GM19035 (cell line): ENCODE data around the gene BAHCC1.
A peak's percentile ranks its signal among the peaks of the same experiment; 100 is the strongest.

ENCODE experiments used
- ATAC-seq: cut with Tn5 transposase; IDR thresholded peaks from one replicate; pipeline ENCODE4 v1.9.1; 2021; ENCODE audit not compliant: unreplicated experiment

Gene BAHCC1

DNA sequence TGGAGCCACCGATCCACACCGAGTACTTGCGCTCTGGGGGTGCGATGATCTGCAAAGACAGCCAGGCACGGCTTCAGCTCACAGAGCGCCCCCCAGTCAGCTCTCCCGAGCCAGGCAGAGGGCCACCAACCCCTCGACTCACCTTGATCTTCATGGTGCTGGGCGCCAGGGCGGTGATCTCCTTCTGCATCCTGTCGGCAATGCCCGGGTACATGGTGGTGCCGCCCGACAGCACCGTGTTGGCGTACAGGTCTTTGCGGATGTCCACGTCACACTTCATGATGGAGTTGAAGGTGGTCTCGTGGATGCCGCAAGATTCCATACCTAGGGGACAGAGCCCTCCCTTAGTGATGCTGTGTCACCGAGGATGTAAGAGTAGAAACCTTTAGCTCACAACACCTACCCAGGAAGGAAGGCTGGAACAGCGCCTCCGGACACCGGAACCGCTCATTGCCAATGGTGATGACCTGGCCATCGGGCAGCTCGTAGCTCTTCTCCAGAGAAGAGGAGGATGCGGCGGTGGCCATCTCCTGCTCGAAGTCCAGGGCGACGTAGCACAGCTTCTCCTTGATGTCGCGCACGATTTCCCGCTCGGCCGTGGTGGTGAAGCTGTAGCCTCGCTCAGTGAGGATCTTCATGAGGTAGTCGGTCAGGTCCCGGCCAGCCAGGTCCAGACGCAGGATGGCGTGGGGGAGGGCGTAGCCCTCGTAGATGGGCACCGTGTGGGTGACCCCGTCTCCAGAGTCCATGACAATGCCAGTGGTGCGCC lies 115.7 kb downstream of the BAHCC1 start:
- ATAC-seq: no peak

DNA sequence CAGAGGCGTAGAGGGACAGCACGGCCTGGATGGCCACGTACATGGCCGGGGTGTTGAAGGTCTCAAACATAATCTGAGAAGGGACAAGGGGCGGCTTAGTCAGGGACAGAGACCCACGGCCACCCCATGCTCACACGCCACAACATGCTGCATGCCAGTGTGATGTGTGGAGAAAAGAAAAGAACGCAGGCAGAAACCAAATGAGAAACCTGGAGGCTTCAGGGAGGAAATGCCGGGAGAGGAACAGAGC lies 116.2 kb downstream of the BAHCC1 start:
- ATAC-seq: no peak

GRCh38 chr17:81511804-81512561 lies 116.7 kb downstream of the BAHCC1 start:
- no peak for ATAC-seq

DNA sequence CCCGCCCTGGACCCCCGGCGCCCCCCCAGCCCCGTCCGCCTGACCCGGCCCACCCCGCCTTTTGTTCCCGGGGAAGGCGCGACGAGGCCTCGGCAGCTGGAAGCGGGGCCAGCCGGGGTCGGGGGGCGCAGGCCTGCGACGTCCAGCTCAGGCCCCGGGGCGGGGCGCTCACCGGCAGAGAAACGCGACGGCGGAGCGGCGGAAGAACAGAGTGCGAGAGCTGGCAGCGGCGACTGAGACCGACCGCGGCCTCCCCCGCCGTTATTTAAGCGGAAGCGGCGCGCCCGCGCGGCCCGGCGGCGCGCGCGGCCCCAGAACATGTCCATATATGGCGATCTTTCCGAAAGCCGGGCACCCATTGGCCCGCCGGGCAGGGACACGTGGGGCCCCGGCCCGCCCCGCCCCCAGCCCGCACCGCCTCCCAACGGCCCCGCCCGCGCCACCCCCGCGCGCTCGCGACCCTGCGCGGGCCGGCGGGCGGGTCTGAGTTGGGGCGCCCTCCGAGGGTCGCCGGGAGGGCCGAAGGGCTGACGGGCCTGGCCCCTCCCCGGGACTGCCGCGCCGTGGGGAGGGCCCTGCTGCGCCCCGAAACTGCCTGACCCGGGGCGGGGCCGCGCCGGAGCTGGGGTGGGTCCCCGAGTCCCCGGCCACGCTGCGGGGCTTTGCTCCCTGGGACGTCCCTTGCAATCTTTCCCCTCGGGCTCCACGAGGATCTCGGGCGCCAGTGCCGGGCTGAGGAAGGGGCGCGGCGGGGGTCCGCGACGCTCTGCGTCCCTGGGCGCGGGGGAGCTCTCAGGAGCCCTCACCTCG lies 117.5 kb downstream of the BAHCC1 start, which contains the start of gene ACTG1:
Gene ACTG1 (minus strand): TSS at position 238 of the 810 bp plus-strand sequence. CDS start 445 bp downstream, outside the sequence.
- peak; percentile 47 for ATAC-seq

GRCh38 chr17:81513372-81513752 lies 118.1 kb downstream of the BAHCC1 start:
- ATAC-seq: no peak

GRCh38 chr17:81513753-81514488 lies 118.7 kb downstream of the BAHCC1 start:
- no peak for ATAC-seq

DNA sequence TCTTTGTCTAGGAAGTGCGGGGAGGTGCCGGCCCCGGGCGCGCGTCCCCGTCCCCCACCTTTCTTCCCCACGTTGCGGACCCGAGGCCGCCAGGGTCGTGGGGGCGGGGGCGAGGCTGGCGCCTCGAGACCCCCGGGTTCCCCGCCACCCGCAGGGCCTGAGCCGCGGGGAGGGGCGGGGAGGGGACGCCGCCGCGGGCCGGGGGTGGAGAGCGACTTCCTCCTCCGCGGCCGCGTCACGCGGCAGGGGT lies 119.2 kb downstream of the BAHCC1 start:
- no peak for ATAC-seq

GRCh38 chr17:81514739-81515529 lies 119.7 kb downstream of the BAHCC1 start:
- peak; percentile 19 for ATAC-seq

GRCh38 chr17:81515530-81516041 lies 120.3 kb downstream of the BAHCC1 start:
- ATAC-seq: no peak
